SU-DHL-6 (cell line): ENCODE measurements around the gene IFNE.

Experiments used
- H2AFZ ChIP-seq: fragments of 200-600 bp; sonication (generic); 2 replicates; pipeline ENCODE4 v1.6.1; 2014; ENCODE audit warnings: low read depth, mild to moderate bottlenecking, moderate library complexity, mixed read lengths, antibody characterized with exemption, low read length; ENCODE audit not compliant: severe bottlenecking
- H3F3A ChIP-seq: fragments of 200-600 bp; shearing (Covaris generic); 2 replicates; pipeline ENCODE4 v1.6.0; 2016; ENCODE audit warnings: antibody characterized with exemption, mild to moderate bottlenecking; ENCODE audit not compliant: insufficient read depth
- H3K27ac ChIP-seq: fragments of 200-600 bp; sonication (generic); 2 replicates; pipeline ENCODE4 v1.5.1; 2016; ENCODE audit warnings: low read depth, mild to moderate bottlenecking, low read length, moderate library complexity, mixed read lengths
- H3K27me3 ChIP-seq: fragments of 200-600 bp; sonication (generic), shearing (Covaris generic); 2 replicates; pipeline ENCODE4 v1.6.0; 2014; ENCODE audit warnings: mild to moderate bottlenecking, low read length
- H3K36me3 ChIP-seq: fragments of 200-600 bp; sonication (generic); 2 replicates; pipeline ENCODE4 v1.6.1; 2014; ENCODE audit warnings: mild to moderate bottlenecking, low read length, mixed read lengths
- H3K4me2 ChIP-seq: fragments of 300-600, 200-600 bp; shearing (Covaris generic), sonication (generic); 2 replicates; pipeline ENCODE4 v1.6.0; 2014; ENCODE audit warnings: low read length, low read depth, mild to moderate bottlenecking; ENCODE audit not compliant: poor library complexity, severe bottlenecking
- H3K4me3 ChIP-seq: fragments of 200-600 bp; sonication (generic); 2 replicates; pipeline ENCODE4 v1.5.1; 2014; ENCODE audit warnings: antibody characterized with exemption, low read length, mild to moderate bottlenecking, mixed read lengths; ENCODE audit not compliant: insufficient read depth, poor library complexity, severe bottlenecking
- H3K79me2 ChIP-seq: fragments of 200-600 bp; sonication (generic); 2 replicates; pipeline ENCODE4 v1.6.1; 2014; ENCODE audit warnings: mild to moderate bottlenecking, low read length, moderate library complexity; ENCODE audit not compliant: insufficient read depth
- H3K9ac ChIP-seq: fragments of 200-600 bp; sonication (generic); 2 replicates; pipeline ENCODE4 v1.7.0; 2014; ENCODE audit warnings: mild to moderate bottlenecking, low read length
- H3K9me2 ChIP-seq: fragments of 200-600 bp; sonication (generic); replicated peaks from 2 replicates; pipeline ENCODE4 v1.6.1; 2014; ENCODE audit warnings: low read length; ENCODE audit not compliant: insufficient read depth
- H3K9me3 ChIP-seq: fragments of 200-600 bp; sonication (generic); 2 replicates; pipeline ENCODE4 v1.6.1; 2014; ENCODE audit warnings: low read length, mixed read lengths; ENCODE audit not compliant: insufficient read depth
- H4K20me1 ChIP-seq: fragments of 200-600 bp; sonication (generic); 2 replicates; pipeline ENCODE4 v1.6.1; 2014; ENCODE audit warnings: low read depth, mild to moderate bottlenecking, antibody characterized with exemption, low read length, moderate library complexity, mixed read lengths
- CTCF ChIP-seq: fragments of 200-600 bp; sonication (generic); IDR thresholded peaks from one replicate; pipeline ENCODE4 v1.5.1; 2017; ENCODE audit warnings: antibody characterized with exemption, mild to moderate bottlenecking, low read length, moderate library complexity; ENCODE audit not compliant: insufficient read depth, poor library complexity, severe bottlenecking
- EZH2phosphoT487 ChIP-seq: fragments of 200-600 bp; sonication (generic), shearing (Covaris generic); conservative IDR thresholded peaks from 2 replicates; pipeline ENCODE4 v1.6.1; 2018; ENCODE audit warnings: mild to moderate bottlenecking, antibody characterized with exemption, low read length, moderate library complexity, mixed read lengths

The IFNE gene

GRCh38 chr9:21470126-21470525 is 12.0 kb downstream of the IFNE start:
- Histone ChIP-seq H4K20me1 (no peaks in the 10 kb centered on the region; the same call in 1 of the 2 replicates), H3K4me3 (no peak overlapping the region), H3K79me2 (no peaks in the 10 kb centered on the region), H3K4me2 (no peak overlapping the region), H3K9me3 (no peaks in the 10 kb centered on the region), H3K36me3 (no peaks in the 10 kb centered on the region), H3F3A (no peaks in the 10 kb centered on the region), H3K27me3 (no peaks in the 10 kb centered on the region), H3K9ac (no peak overlapping the region), H3K27ac (no peak overlapping the region), H3K9me2 (no peaks in the 10 kb centered on the region), H2AFZ (no peak overlapping the region)
- TF ChIP-seq CTCF (no peak), EZH2phosphoT487 (no peak)

GRCh38 chr9:21465859-21466518 is 16.1 kb downstream of the IFNE start:
- H3K9ac ChIP-seq = no peak overlapping the region
- no peaks in the 10 kb centered on the region for H3K79me2 ChIP-seq
- no peak overlapping the region for H3K4me2 ChIP-seq
- H3K27me3 ChIP-seq = no peaks in the 10 kb centered on the region
- H4K20me1 ChIP-seq = no peaks in the 10 kb centered on the region; the same call in 1 of the 2 replicates
- no peaks in the 10 kb centered on the region for H3K36me3 ChIP-seq
- no peaks in the 10 kb centered on the region for H3F3A ChIP-seq
- no peak overlapping the region for H3K4me3 ChIP-seq
- TF ChIP-seq CTCF = peak; percentile 90
- TF ChIP-seq EZH2phosphoT487 = no peak
- no peak overlapping the region for H2AFZ ChIP-seq
- no peaks in the 10 kb centered on the region for H3K9me3 ChIP-seq
- no peak overlapping the region for H3K27ac ChIP-seq
- no peaks in the 10 kb centered on the region for H3K9me2 ChIP-seq

GRCh38 chr9:21465138-21465537 is 17.0 kb downstream of the IFNE start:
- Histone ChIP-seq H3K27ac (no peak overlapping the region), H3K4me3 (no peak overlapping the region), H3F3A (no peaks in the 10 kb centered on the region), H3K9ac (no peak overlapping the region), H4K20me1 (no peaks in the 10 kb centered on the region; the same call in 1 of the 2 replicates), H3K9me3 (no peaks in the 10 kb centered on the region), H2AFZ (no peak overlapping the region), H3K27me3 (no peaks in the 10 kb centered on the region), H3K79me2 (no peaks in the 10 kb centered on the region), H3K36me3 (no peaks in the 10 kb centered on the region), H3K4me2 (no peak overlapping the region), H3K9me2 (no peaks in the 10 kb centered on the region)
- TF ChIP-seq EZH2phosphoT487 = no peak
- no peak for TF ChIP-seq CTCF
